ENCODE measurements around the gene MIB1.
"Not testable (repeated sequence)": the region's sequence is repeated elsewhere in the genome, so short reads cannot be mapped to it uniquely, and the experiment has no call there.

The MIB1 gene

DNA sequence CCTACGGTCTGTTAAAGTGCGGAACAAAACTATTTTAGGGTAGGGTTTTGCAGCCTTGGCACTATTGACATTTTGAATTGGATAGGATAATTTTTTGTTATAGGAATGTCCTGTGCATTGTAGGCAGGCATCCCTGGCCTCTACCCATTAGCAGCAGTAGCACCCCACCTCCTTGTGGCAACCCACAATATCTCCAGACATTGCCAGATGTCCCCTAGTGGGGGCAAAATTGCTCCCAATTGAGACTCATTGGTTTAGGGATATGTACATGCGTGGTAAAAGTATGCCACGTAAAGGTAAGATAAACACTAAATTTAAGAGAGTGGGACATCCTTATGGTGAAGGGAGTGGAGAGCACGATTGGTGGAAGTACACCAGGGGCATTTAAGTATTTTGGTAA, 4.6 kb downstream of the MIB1 start:
- no peak for DNase-seq

DNA sequence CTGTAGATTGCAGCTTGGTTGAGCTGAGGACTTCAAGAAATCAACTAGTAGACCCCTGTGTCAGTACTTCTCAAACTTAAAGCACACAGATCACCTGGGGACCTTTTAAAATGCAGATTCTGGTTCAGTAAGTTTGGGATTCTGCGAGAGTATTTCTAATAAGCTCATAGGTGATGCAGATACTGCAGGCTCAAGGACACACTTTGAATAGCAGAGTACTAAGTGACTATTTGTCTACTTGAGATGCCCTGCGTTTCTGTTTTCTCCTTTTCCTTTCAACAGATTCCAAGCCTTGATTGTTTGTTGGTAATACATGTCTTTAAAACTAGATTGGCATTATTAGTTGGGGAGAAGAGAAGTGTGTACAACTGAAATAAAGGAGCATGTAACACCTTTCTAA, 6.7 kb downstream of the MIB1 start:
- DNase-seq: no peak

DNA sequence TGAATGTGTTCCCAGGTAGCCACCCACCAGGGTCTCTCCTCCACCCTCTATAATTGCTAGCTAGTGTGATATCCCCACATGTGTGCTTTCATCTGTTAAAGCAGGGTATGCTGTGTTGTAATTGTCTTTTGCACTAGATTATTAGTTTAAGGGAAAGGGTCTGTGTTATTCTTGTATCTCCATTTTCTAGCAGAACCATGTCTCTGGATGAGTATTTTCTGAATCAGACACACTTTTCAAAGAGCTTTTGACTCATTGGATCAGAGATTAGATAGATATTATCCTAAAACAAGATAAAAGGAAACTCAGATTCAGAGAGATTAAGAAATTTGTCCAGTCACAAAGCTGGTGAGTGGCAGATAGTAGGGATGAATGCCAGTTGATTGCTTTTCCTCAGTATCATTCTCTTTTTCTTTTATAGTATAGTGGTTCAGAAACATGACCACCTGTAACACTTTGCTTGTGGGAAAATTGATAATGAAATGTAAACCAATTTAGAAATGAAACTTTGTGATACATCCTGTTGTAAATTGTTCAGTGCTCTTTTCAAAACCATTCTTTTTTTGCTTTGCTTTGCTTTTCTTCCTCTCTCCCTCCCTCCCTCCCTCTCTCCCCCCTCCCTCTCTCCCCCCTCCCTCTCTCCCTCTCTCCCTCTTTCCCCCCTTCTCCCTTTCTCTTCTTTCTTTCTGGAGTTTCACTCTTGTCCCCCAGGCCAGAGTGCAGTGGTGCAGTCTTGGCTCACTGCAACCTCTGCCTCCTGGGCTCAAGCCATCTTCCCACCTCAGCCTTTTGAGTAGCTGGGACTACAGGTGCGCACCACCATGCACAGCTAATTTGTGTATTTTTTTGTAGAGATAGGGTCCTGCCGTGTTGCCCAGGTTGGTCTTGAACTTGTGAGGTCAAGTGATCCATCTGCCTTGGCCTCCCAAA, 7.4 kb downstream of the MIB1 start:
- no peak for DNase-seq

DNA sequence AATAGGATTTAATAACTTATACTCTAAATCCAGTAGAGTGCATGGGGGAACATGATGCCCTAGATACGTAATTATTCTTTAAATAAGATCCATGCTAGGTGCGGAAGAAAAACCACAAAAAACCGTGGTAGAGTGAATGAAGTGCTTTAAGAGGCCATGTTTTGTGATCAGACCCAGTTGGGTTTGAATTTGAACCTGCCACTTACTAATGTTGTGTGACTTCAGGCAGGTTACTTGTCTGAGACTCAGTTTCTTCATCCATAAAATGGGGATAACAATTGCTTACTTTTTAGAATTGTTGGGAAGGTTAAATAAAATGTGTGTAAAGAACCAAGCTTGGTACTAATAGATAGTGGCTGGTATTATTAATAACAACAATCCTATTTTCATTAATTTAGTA, 17.2 kb downstream of the MIB1 start:
- no peak for DNase-seq

DNA sequence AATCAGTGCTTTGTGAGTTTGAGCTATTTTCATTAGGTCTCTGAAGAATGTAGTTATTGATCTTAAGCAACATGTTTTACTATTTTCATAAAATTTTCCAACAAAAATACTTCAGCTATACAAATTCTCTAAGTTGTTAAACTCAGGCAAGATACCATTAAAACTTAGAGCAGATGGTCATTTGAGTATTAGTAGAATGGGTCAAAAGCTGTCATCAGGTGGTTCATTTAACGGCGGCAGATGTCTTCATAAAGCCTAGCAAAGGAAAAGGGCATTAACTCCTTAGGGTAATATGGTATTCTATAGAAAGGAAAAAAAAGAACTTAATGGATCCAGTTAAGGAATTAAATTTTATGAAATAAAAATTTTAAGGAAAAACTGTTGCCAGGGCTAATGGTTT, 19.2 kb downstream of the MIB1 start:
- DNase-seq: no peak

DNA sequence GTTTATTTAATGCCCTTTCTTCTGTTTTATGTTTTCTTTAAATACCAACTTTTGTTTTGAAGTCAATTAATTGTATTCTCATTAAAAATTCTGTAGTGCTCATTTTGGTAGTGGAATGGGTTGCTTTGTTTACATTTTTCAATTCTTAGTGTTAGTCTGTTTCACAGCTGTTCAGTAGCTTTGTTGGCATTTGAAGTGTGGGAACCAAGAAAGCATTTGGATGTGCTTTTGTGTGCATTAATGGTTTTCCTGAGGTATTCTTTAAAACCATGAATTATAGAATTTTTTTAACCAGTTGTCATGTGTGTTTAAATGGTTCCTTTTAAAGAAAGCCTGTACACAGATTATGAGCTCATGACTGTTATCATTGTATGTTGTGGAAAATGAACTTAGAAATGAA, 19.7 kb downstream of the MIB1 start:
- DNase-seq: no peak

DNA sequence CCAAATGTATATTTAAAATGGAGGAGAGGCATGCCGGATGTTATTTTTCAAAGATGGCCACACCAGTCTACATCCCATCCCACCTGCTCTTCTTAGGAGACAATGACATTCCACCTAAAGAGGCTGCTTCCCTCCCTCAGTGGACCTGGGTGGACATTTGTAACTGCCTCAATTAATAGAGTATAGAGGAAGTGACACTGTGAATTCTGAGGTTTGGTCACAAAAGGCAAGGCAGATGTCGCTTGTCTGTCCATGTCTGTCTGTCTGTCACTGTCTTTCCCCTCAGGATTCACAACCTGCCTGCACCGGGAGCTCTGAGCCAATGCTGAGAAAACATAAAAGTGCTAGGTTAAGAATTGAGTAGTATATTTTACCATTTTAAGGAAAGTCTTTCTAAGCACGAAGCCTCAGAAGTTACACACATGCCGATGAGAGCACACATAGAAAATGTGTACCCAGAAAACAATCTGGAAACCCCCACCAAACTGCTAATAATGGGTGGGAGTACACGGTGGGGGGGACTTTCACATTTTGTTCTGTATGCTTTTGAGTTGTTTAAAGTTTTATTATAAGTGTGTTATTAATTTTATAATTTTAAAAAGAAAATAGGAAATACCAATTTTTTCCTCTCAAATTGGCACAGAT, 21.0 kb downstream of the MIB1 start:
- no peak for DNase-seq

DNA sequence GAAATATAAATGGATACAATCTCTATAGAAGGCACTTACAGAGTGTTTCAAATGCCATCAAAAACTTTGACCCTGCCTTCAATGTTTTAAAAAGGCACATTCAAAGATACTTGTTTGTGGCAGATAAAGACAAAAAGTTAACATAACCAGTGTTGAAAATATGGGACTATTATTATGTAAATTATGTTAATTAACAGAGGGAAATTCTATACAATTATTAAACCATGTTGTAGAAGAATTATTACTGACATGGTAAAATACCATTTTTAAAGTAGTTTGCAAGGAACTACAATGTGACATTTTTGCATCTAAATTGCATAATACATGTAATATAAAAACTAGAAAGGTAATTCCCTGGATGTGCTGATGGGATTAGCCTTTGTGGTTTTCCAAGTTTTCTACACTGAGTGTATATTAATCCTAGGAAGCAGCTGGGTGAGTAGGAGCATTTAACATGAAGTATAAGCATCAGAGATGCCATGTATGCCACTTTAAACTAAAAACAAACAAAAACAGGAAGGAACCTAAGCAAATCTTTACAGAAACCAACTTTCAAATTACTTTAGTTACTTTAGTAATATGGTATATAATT, 21.7 kb downstream of the MIB1 start:
- DNase-seq: no peak

DNA sequence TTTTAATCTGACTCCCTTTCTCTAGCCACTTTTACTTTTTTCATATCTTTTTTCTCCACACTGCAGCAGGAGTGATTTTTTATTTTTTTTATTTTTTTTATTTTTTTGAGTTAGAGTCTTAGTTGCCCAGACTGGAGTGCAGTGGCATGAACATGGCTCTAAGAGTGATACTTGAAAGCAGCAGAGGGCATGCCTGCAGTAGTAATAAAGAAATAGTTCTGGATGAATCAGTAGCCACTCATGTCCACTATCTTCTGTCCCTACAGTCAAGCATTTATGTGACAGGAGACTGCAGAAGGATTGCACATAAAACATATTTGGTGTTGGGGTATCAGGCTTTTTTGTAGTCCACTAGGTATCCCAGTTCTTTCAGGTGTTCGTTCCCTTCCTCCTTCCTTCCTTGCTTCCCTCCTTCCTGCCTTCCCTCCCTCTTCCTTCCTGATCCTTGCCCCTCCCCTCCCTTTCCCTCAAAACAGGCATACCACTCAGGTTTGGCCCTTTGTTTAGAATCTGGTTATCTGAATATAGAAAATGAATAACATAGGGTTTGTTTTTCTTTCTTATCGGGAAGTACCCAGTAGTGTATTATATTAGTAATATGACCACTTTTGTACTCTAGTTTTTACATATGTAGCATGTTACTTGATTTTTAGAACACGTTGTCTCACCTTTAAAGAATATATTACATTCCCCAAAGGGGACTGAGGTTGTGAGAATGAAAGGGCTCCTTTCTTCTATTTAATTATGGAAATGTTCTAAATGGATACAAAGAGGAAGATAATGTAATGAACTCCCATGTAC, 23.5 kb downstream of the MIB1 start:
- DNase-seq: no peak

DNA sequence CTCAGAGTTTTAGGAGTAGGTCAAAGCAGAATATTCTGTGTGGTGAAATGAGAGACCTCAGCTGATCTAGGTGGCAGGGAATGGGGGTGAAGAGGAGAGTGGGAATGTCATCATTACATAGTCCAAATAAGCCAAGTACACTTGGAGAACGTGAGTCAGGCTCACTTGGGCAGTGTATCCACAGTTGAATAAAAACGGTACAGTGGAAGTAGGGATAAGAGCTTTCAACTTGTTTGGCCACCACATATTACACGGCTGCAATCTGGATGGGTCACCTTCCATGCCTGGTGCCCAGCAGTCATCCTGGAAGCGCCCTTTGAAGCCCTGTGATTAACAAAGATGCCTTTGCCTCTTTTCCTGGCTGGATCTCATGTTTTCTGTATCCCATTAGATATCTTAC, 28.6 kb downstream of the MIB1 start:
- DNase-seq: no peak

DNA sequence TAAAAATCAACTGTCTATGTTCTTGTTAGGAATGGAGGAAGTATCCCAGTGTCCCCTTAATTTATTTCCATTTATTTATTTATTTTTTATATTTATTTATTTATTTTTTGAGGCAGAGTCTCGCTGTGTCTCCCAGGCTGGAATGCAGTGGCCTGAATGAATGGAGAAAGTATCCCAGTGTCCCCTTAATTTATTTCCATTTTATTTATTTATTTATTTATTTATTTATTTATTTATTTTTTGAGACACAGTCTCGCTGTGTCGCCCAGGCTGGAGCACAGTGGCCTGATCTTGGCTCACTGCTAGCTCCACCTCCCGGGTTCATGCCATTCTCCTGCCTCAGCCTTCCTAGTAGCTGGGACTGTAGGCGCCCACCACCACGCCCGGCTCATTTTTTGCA, 34.1 kb downstream of the MIB1 start:
- no peak for DNase-seq

DNA sequence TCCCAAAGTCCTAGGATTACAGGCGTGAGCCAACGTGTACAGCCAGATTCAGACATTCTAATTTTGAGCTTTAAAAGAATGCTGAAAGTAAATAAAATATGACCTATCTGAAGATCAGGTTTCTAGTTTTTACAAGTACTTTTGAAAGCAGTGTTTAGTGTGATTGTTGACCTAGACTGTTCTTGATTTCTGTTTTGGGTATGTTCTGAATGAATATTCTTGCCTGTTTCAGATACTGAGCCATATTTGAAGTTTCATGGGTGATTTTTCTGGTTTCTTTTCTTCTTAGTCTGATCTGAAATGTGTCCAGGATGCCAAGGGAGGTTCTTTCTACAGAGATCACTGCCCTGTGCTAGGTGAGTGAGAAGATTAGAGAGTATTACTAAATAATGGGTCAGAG, 37.2 kb downstream of the MIB1 start:
- DNase-seq: no peak

DNA sequence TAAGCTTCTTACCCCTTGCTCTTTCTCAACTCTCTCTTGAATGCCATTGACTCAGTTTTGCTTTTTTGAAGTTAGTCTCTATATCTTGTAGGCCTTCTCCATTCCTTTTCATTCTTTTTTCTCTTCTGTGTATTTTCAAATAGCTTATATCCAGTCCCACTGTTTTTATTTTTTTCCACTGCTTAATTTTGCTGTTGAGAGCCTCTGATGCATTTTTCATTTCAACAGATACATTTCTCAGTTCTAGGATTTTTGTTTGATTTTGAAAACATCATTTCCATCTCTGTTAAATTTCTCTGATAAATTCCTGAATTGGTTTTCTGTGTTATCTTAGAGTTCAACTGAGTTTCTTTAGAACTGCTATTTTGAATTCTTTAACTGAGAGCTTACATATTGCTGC, 45.9 kb downstream of the MIB1 start:
- DNase-seq: no peak

DNA sequence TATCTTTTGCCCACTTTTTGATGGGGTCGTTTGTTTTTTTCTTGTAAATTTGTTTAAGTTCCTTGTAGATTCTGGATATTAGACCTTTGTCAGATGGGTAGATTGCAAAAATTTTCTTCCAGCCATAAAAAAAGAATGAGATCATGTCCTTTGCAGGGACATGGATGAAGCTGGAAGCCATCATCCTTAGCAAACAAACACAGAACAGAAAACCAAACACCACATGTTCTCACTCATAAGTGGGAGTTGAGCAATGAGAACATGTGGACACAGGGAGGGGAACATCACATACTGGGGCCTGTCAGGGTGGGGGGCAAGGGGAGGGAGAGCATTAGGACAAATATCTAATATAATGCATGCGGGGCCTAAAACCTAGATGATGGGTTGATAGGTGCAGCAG, 55.5 kb downstream of the MIB1 start:
- not testable (repeated sequence) for DNase-seq

DNA sequence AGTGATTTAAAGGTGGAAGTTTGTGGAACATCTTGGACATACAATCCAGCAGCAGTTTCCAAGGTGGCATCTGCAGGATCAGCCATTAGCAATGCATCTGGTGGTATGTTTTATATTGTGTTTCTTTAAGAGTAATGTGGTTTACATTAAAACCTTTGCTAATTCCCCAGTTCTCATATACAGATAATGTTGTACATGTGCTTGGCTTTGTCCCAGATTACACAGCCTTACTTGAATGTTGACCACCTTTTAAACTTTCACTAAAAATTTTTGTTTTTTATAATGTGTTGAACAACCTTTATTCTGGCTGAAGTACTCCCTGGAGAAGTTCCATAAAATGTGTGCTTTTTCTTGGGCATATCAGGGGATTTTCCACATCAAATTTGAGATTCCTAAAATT, 57.5 kb downstream of the MIB1 start:
- no peak for DNase-seq

DNA sequence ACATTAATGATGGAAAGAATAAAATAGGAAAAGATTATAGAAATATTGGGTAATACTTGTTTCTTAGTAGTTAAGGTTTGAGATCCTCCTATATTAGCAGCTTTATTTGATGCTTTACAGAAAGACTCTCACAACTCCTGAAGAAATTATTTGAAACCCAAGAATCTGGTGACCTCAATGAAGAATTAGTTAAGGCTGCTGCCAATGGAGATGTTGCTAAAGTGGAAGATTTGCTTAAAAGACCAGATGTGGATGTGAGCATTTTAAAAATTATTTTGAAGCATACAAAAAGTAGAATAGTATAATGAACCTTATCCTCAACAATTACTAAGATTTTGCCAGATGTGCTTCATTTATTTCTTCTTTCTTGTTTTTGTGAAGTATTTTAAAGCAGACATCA, 59.1 kb downstream of the MIB1 start:
- DNase-seq: no peak

DNA sequence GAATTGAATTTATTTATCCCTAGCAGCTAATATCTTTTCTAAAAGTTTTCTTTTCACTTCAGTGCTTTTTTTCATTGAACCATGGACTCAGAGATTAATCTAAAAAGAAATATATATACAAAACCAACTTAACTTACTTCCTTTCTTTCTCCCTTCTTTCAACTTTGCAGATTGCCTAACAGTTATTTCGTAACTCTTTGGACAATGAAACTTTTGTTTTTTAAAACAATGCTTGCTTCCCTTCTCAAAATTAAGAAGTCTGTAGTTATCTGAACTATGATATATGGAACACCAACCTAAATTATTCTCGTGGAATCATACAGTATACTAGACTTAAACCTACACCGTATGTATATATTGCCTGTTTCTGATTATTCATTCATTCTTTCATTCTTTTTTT, 62.9 kb downstream of the MIB1 start:
- peak in 1 of 2 experiments; percentile 2 for DNase-seq

DNA sequence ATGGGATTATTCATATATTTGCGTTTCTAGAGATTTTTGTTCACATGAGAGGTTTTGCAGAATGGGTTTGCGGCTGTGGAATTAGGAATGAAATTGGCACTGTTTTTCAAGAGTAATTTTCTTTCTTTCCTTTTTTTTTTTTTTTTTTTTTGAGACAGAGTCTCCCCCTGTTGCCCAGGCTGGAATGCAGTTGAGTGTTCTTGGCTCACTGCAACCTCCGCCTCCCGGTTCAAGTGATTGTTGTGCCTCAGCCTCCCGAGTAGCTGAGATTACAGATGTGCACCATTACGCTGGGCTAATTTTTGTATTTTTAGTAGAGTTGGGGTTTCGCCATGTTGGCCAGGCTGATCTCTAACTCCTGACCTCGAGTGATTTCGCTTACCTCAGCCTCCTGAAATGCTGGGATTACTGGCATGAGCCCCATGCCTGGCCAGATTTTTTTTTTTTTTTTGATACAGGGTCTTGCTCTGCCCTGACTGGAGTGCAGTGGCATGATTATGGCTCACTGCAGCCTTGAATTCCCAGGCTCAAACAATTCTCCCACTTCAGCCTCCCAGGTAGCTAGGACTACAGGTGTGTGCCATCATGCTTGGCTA, 65.3 kb downstream of the MIB1 start:
- DNase-seq: no peak

DNA sequence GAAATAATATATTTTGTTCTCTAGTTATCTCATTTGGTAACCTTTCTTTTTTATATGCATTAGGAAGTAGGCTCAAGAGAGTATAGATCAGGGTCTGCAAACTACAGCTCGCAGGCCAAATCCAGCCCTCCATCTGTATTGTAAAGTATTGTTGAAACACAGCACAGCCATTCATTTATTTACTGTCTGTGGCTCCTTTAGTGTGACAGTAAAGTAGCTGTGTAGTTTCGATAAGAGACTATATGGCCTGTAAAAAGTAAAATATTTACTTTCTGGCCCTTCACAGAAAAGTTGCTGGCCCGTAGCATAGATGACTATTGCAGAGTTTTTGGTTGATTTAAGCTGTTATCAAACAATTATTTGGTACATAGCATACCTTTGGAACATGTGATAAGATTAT, 67.6 kb downstream of the MIB1 start:
- no peak for DNase-seq

DNA sequence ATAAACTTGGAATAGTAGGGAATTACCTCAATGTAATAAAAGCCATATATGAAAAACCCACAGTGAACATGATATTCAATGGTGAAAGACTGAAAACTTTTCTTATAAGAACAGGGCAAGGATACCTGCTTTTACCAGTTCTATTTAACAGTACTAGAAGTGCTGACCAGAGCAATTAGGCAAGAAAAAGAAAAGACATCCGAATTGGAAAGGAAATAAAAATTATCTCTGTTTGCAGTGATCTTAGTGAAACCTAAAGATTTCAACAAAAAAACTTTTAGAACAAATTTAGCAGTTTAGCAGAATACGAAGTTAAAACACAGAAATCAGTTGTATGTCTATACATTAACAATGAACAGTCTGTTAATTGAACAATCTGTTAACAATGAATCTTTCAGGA, 69.1 kb downstream of the MIB1 start:
- DNase-seq: no peak

DNA sequence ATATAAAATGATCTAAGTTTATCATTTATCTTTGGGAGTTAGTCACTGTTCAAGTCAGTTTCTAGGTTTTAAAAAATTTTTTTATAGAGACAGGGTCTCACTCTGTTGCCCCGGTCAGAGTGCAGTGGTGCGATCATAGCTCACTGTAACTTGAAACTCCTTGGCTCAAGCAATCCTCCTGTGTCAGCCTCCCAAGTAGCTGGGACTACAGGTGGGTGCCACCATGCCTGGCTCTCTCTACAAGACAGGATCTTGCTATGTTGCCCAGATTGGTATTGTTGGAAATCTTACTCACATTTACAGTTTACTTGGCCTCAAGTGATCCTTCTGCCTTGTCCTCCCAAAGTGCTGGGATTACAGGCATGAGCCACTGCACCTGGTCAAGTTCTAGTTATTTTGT, 74.5 kb downstream of the MIB1 start:
- no peak for DNase-seq

DNA sequence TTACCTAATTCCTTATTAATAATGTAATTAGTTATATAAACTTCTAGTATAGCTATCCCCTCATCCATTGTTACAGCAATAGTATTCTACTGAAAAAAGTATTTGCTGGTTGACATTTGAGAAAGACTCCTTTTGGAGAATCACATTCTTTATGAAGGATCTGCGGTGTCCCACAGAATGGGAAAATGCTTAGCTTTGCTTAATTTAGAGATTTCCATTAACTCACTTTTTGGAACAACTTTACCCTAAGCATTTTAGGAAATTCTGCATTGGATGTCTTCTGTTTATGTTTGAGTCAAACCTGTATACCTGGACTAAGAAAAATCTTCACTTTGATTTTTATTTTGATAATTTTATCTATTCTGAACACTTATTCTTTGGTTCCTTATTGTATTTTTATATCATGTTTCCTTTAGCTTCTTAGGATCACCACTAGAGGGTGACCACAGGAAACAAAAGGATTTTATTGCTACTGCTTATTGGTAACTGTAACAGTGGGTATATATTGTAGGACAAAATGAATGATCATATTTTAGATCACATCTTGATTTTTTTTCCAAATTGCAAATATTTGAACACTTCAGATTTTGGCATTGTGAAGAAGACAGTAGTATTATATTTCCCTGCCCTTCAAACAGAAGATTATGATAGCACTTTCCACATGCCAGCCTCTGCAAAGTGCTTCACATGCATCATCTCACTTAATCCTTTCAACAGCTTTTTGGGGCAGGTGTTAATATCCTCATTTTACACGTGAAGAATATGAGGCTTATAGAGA, 79.6 kb downstream of the MIB1 start:
- peak in 1 of 2 experiments; percentile 43 for DNase-seq
